ENCODE data around the gene CCDC175. TPM values are rescaled to one million over a fixed set of nuclear protein-coding genes. Genes with fewer than 3 reads are reported as not detected.

The CCDC175 gene
- total and polyA plus RNA-seq, 2 donors (not counting 3 experiments of a cell fraction or from before 2014, with no cell fraction given) = not detected

DNA sequence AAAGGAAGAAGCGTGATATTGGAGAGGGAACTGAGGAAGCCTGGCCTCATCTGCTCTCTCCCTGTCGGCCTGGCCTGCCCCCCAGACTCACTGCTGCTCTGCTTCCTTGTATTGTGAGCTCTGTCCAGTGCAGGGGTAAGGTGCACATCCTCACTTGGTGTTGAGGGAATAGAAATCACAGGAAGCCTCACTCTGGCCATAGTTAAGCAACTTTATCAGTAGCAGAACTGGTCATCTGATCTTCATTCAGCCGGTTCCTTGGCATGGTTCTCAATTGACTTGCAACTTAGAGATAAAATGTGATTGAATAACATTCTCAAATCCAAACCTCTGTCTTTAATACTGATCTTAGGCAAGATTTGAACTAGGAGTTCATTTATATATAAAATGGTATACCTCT, 11.5 kb upstream of the CCDC175 start:
- no peak overlapping the region for H3K27ac ChIP-seq (ENCODE audit: insufficient read depth, low read depth, low read length)
- DNase-seq (ENCODE audit: low read depth, low spot score) (no peak), FAIRE-seq (no peak)
- dilution Hi-C loops (cut with MboI; ENCODE audit: extremely low pct_ligation_motif_present, low sequenced_read_pairs) = no loop called here
- no TSS peak for BruUV-seq (replicated peaks)
- H4K20me1 ChIP-seq (replicated peaks; ENCODE audit: control insufficient read depth, extremely low read depth, insufficient read depth, low read length) = no peaks in the 10 kb centered on the region
- H3K36me3 ChIP-seq (ENCODE audit: control insufficient read depth in 2 of 2, extremely low read depth in 1 of 2, insufficient read depth in 2 of 2, low read length in 2 of 2) = no peaks in the 10 kb centered on the region
- ChIA-PET CTCF (no interaction called here), POLR2A (no interaction called here)
- H3K79me2 ChIP-seq (ENCODE audit: control insufficient read depth, insufficient read depth, low read length) = no peaks in the 10 kb centered on the region
- H3K9me3 ChIP-seq (replicated peaks; ENCODE audit: control insufficient read depth, insufficient read depth, low read length) = no peaks in the 10 kb centered on the region
- no peak overlapping the region for H2AFZ ChIP-seq (ENCODE audit: low read depth, low read length)
- H3K9me1 ChIP-seq (replicated peaks; ENCODE audit: control insufficient read depth, extremely low read depth, insufficient read depth, low read length) = no peaks in the 10 kb centered on the region
- peaks cover 4 to 14% of the 10 kb centered on the region in 2 experiments for H3K27me3 ChIP-seq (ENCODE audit: control insufficient read depth in 2 of 2, insufficient read depth in 2 of 2, low read length in 2 of 2)
- intact Hi-C loops (cut with micrococcal nuclease) = no loop called here
- H3K4me2 ChIP-seq (ENCODE audit: insufficient read depth, low read length) = no peak overlapping the region
- TF ChIP-seq, protein P1, sequence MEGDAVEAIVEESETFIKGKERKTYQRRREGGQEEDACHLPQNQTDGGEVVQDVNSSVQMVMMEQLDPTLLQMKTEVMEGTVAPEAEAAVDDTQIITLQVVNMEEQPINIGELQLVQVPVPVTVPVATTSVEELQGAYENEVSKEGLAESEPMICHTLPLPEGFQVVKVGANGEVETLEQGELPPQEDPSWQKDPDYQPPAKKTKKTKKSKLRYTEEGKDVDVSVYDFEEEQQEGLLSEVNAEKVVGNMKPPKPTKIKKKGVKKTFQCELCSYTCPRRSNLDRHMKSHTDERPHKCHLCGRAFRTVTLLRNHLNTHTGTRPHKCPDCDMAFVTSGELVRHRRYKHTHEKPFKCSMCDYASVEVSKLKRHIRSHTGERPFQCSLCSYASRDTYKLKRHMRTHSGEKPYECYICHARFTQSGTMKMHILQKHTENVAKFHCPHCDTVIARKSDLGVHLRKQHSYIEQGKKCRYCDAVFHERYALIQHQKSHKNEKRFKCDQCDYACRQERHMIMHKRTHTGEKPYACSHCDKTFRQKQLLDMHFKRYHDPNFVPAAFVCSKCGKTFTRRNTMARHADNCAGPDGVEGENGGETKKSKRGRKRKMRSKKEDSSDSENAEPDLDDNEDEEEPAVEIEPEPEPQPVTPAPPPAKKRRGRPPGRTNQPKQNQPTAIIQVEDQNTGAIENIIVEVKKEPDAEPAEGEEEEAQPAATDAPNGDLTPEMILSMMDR (IDR thresholded peaks at IDR 0.05; ENCODE audit: extremely low read depth in 1 of 2, insufficient read depth in 1 of 2, low read depth in 1 of 2, low read length in 2 of 2) = no peak
- TF ChIP-seq FOS (IDR thresholded peaks at IDR 0.05; ENCODE audit: borderline replicate concordance, insufficient read depth, low read length) (no peak), MYC (IDR thresholded peaks at IDR 0.05; ENCODE audit: low read depth, low read length) (no peak), EZH2 (IDR thresholded peaks at IDR 0.05; ENCODE audit: borderline replicate concordance, low read depth, low read length, severe bottlenecking) (no peak), POLR2A (IDR thresholded peaks at IDR 0.05; ENCODE audit: low read depth, low read length) (no peak), JUN (IDR thresholded peaks at IDR 0.05; ENCODE audit: borderline replicate concordance, insufficient read depth, insufficient read length, low read depth) (no peak), POLR2AphosphoS5 (IDR thresholded peaks at IDR 0.05; ENCODE audit: insufficient read depth, low read depth, low read length) (no peak), GATA2 (IDR thresholded peaks at IDR 0.05; ENCODE audit: insufficient read depth, insufficient read length, low read depth, low read length) (no peak)
- TF ChIP-seq, protein P2, sequence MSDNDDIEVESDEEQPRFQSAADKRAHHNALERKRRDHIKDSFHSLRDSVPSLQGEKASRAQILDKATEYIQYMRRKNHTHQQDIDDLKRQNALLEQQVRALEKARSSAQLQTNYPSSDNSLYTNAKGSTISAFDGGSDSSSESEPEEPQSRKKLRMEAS (IDR thresholded peaks at IDR 0.05; ENCODE audit: insufficient read depth, insufficient read length) = no peak
- H3K9ac ChIP-seq (replicated peaks; ENCODE audit: extremely low read depth, insufficient read depth, low read length) = no peak overlapping the region
- no peak overlapping the region for H3K4me3 ChIP-seq (replicated peaks in 1 of 3; ENCODE audit: insufficient read depth in 1 of 3, low read depth in 1 of 3, low read length in 3 of 3)
- peaks cover 3% of the 10 kb centered on the region for H3K4me1 ChIP-seq (ENCODE audit: control insufficient read depth, extremely low read depth, insufficient read depth, low read length)

Measured in endothelial cell of umbilical vein (primary cell).